SU-DHL-6 (cell line): Measurements from ENCODE around the gene GAB2.

Experiments used
- H2AFZ ChIP-seq: fragments of 200-600 bp; sonication (generic); 2 replicates; pipeline ENCODE4 v1.6.1; 2014; ENCODE audit warnings: low read depth, mild to moderate bottlenecking, moderate library complexity, mixed read lengths, antibody characterized with exemption, low read length; ENCODE audit not compliant: severe bottlenecking
- H3F3A ChIP-seq: fragments of 200-600 bp; shearing (Covaris generic); 2 replicates; pipeline ENCODE4 v1.6.0; 2016; ENCODE audit warnings: antibody characterized with exemption, mild to moderate bottlenecking; ENCODE audit not compliant: insufficient read depth
- H3K27ac ChIP-seq: fragments of 200-600 bp; sonication (generic); 2 replicates; pipeline ENCODE4 v1.5.1; 2016; ENCODE audit warnings: low read depth, mild to moderate bottlenecking, low read length, moderate library complexity, mixed read lengths
- H3K27me3 ChIP-seq: fragments of 200-600 bp; sonication (generic), shearing (Covaris generic); 2 replicates; pipeline ENCODE4 v1.6.0; 2014; ENCODE audit warnings: mild to moderate bottlenecking, low read length
- H3K36me3 ChIP-seq: fragments of 200-600 bp; sonication (generic); 2 replicates; pipeline ENCODE4 v1.6.1; 2014; ENCODE audit warnings: mild to moderate bottlenecking, low read length, mixed read lengths
- H3K4me2 ChIP-seq: fragments of 300-600, 200-600 bp; shearing (Covaris generic), sonication (generic); 2 replicates; pipeline ENCODE4 v1.6.0; 2014; ENCODE audit warnings: low read length, low read depth, mild to moderate bottlenecking; ENCODE audit not compliant: poor library complexity, severe bottlenecking
- H3K4me3 ChIP-seq: fragments of 200-600 bp; sonication (generic); 2 replicates; pipeline ENCODE4 v1.5.1; 2014; ENCODE audit warnings: antibody characterized with exemption, low read length, mild to moderate bottlenecking, mixed read lengths; ENCODE audit not compliant: insufficient read depth, poor library complexity, severe bottlenecking
- H3K79me2 ChIP-seq: fragments of 200-600 bp; sonication (generic); 2 replicates; pipeline ENCODE4 v1.6.1; 2014; ENCODE audit warnings: mild to moderate bottlenecking, low read length, moderate library complexity; ENCODE audit not compliant: insufficient read depth
- H3K9ac ChIP-seq: fragments of 200-600 bp; sonication (generic); 2 replicates; pipeline ENCODE4 v1.7.0; 2014; ENCODE audit warnings: mild to moderate bottlenecking, low read length
- H3K9me2 ChIP-seq: fragments of 200-600 bp; sonication (generic); replicated peaks from 2 replicates; pipeline ENCODE4 v1.6.1; 2014; ENCODE audit warnings: low read length; ENCODE audit not compliant: insufficient read depth
- H3K9me3 ChIP-seq: fragments of 200-600 bp; sonication (generic); 2 replicates; pipeline ENCODE4 v1.6.1; 2014; ENCODE audit warnings: low read length, mixed read lengths; ENCODE audit not compliant: insufficient read depth
- H4K20me1 ChIP-seq: fragments of 200-600 bp; sonication (generic); 2 replicates; pipeline ENCODE4 v1.6.1; 2014; ENCODE audit warnings: low read depth, mild to moderate bottlenecking, antibody characterized with exemption, low read length, moderate library complexity, mixed read lengths
- EZH2phosphoT487 ChIP-seq: fragments of 200-600 bp; sonication (generic), shearing (Covaris generic); conservative IDR thresholded peaks from 2 replicates; pipeline ENCODE4 v1.6.1; 2018; ENCODE audit warnings: mild to moderate bottlenecking, antibody characterized with exemption, low read length, moderate library complexity, mixed read lengths
- TF ChIP-seq, protein P1 (sequence below): fragments of 200-600 bp; sonication (generic); IDR thresholded peaks from one replicate; pipeline ENCODE4 v1.5.1; 2017; ENCODE audit warnings: antibody characterized with exemption, mild to moderate bottlenecking, low read length, moderate library complexity; ENCODE audit not compliant: insufficient read depth, poor library complexity, severe bottlenecking

GAB2 gene

DNA sequence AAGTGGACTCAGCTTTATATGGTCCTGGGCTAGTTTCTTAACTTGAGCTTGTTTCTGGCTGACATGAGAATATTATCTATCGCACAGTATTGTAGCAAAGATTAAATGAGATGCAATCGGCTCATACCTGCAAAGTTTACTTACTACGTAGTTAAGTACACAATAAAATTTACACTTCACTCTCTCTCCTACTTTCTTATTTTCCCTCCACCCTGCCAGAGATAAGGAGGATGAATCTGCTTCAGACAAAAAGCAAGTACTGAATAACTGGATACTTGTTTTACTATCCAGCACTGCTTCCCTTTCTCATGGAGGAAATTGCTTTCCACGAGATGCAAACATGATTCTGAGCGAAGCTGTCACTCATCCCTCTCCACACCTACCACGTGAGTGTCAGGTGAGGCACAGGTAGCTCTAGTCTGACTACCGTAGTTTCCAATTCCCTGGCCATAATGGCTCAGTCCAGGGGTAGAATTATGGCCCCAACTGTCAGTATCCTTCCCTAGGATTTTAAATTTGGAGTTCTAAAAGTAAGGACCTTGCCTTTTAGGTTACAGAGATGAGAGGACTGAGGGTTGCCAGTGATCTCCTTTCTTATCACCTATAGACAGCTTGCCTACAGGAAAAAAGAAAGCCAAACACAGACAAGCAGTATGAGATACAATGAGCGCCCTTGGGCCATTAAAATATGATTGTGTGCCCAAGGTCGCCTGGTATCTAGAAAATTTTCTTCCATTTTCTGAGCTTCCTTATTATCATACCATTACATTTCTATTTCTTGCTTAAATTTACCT lies 39.8 kb downstream of the GAB2 start:
- no peaks in the 10 kb centered on the region for H3K27me3 ChIP-seq
- H3F3A ChIP-seq: no peaks in the 10 kb centered on the region
- no peaks in the 10 kb centered on the region for H3K36me3 ChIP-seq
- H3K9me2 ChIP-seq: no peaks in the 10 kb centered on the region
- H3K4me3 ChIP-seq: no peak overlapping the region
- no peak overlapping the region for H3K9ac ChIP-seq
- no peak overlapping the region for H2AFZ ChIP-seq
- no peaks in the 10 kb centered on the region for H3K9me3 ChIP-seq
- no peak overlapping the region for H3K4me2 ChIP-seq
- H3K79me2 ChIP-seq: no peaks in the 10 kb centered on the region
- H4K20me1 ChIP-seq: no peaks in the 10 kb centered on the region
- no peak overlapping the region for H3K27ac ChIP-seq
- TF ChIP-seq, protein P1, sequence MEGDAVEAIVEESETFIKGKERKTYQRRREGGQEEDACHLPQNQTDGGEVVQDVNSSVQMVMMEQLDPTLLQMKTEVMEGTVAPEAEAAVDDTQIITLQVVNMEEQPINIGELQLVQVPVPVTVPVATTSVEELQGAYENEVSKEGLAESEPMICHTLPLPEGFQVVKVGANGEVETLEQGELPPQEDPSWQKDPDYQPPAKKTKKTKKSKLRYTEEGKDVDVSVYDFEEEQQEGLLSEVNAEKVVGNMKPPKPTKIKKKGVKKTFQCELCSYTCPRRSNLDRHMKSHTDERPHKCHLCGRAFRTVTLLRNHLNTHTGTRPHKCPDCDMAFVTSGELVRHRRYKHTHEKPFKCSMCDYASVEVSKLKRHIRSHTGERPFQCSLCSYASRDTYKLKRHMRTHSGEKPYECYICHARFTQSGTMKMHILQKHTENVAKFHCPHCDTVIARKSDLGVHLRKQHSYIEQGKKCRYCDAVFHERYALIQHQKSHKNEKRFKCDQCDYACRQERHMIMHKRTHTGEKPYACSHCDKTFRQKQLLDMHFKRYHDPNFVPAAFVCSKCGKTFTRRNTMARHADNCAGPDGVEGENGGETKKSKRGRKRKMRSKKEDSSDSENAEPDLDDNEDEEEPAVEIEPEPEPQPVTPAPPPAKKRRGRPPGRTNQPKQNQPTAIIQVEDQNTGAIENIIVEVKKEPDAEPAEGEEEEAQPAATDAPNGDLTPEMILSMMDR: no peak
- TF ChIP-seq EZH2phosphoT487: no peak

DNA sequence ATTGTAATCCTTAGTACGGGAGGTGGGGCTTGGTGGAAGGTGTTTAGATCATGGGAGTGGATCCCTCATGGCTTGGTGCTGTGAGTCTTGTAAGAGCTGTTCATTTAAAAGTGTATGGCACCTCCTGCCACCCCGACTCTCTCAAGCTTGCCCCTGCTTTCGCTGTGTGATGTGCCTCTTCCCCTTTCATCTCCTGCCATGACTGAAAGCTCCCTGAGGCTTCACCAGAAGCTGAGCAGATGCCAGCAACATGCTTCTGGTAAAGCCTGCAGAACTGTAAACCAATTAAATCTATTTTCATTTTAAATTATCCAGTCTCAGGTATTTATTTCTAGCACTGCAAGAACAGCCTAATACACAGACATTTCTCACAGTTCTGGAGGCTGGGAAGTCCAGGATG lies 40.8 kb downstream of the GAB2 start:
- Histone ChIP-seq H3K9ac (no peak overlapping the region), H3K27ac (no peak overlapping the region), H3K9me2 (no peaks in the 10 kb centered on the region), H3K9me3 (no peaks in the 10 kb centered on the region), H3K27me3 (no peaks in the 10 kb centered on the region), H3K4me2 (no peak overlapping the region), H2AFZ (no peak overlapping the region), H3K79me2 (no peaks in the 10 kb centered on the region), H3K36me3 (no peaks in the 10 kb centered on the region), H3K4me3 (no peak overlapping the region), H3F3A (no peaks in the 10 kb centered on the region), H4K20me1 (no peaks in the 10 kb centered on the region)
- TF ChIP-seq, protein P1: no peak
- TF ChIP-seq EZH2phosphoT487: no peak

DNA sequence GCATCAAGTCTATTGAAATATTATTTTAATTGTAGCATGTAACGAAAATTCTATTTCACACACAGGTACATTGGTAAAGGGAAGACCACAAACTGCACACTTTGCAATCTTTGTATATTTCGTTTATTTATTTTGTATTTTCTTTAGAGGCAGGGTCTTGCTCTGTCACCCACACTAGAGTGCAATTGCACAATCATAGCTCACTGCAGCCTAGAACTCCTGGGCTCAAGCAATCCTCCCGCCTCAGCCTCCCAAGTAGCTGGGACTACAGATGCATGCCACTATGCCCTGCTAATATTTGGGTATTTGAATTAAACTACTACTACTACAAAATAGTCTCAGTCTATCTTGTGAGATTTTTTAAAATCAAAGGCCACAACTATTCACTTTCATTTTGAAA lies 42.7 kb downstream of the GAB2 start:
- H3K9ac ChIP-seq: no peak overlapping the region
- no peaks in the 10 kb centered on the region for H3K79me2 ChIP-seq
- H3F3A ChIP-seq: no peaks in the 10 kb centered on the region
- H3K9me2 ChIP-seq: no peaks in the 10 kb centered on the region
- H3K27ac ChIP-seq: no peak overlapping the region
- H3K36me3 ChIP-seq: no peaks in the 10 kb centered on the region
- no peak overlapping the region for H3K4me2 ChIP-seq
- H2AFZ ChIP-seq: no peak overlapping the region
- no peaks in the 10 kb centered on the region for H3K27me3 ChIP-seq
- no peak for TF ChIP-seq EZH2phosphoT487
- TF ChIP-seq, protein P1: no peak
- no peaks in the 10 kb centered on the region for H3K9me3 ChIP-seq
- H3K4me3 ChIP-seq: no peak overlapping the region
- no peaks in the 10 kb centered on the region for H4K20me1 ChIP-seq
